NCI-H82 treated with DMSO at 0.1 percent for 48 hours (cell line): ENCODE results near the gene HORMAD2.
"Not testable (repeated sequence)": the region's sequence is repeated elsewhere in the genome, so short reads cannot be mapped to it uniquely, and the experiment has no call there.

ENCODE experiments used
- DNase-seq: peaks from one replicate; lab custom pipeline; 2025; ENCODE audit not compliant: unreplicated experiment; lab: John Stamatoyannopoulos, UW

The HORMAD2 gene

GRCh38 chr22:30187529-30188407, 107.5 kb downstream of the HORMAD2 start:
- DNase-seq, result no peak

- DNase-seq, result no peak
Observed at GRCh38 chr22:30188911-30189310, 108.6 kb downstream of the HORMAD2 start.

GRCh38 chr22:30190574-30190973, 110.3 kb downstream of the HORMAD2 start:
- DNase-seq, result no peak

GRCh38 chr22:30191040-30191701, 110.9 kb downstream of the HORMAD2 start:
- no peak for DNase-seq

- no peak for DNase-seq
Observed at GRCh38 chr22:30192427-30192826, 112.2 kb downstream of the HORMAD2 start.

- no peak for DNase-seq
Observed at GRCh38 chr22:30193031-30193775, 112.9 kb downstream of the HORMAD2 start.

GRCh38 chr22:30195245-30196140, 115.2 kb downstream of the HORMAD2 start:
- DNase-seq, result no peak

- DNase-seq, result peak; percentile 67
Observed at GRCh38 chr22:30196141-30196879, 116.0 kb downstream of the HORMAD2 start.

GRCh38 chr22:30196880-30197336, 116.6 kb downstream of the HORMAD2 start:
- DNase-seq, result no peak

GRCh38 chr22:30197389-30197788, 117.1 kb downstream of the HORMAD2 start:
- DNase-seq, result no peak

- no peak for DNase-seq
Observed at GRCh38 chr22:30198152-30198825, 118.0 kb downstream of the HORMAD2 start.

GRCh38 chr22:30198921-30199320, 118.7 kb downstream of the HORMAD2 start:
- DNase-seq, result no peak

GRCh38 chr22:30200905-30201304, 120.6 kb downstream of the HORMAD2 start:
- DNase-seq, result not testable (repeated sequence)

- no peak for DNase-seq
Observed at GRCh38 chr22:30201945-30202344, 121.7 kb downstream of the HORMAD2 start.

GRCh38 chr22:30202531-30203006, 122.3 kb downstream of the HORMAD2 start:
- DNase-seq, result no peak

- no peak for DNase-seq
Observed at GRCh38 chr22:30204015-30204741, 123.9 kb downstream of the HORMAD2 start.

GRCh38 chr22:30204742-30205111, 124.5 kb downstream of the HORMAD2 start:
- DNase-seq, result no peak

- no peak for DNase-seq
Observed at GRCh38 chr22:30205281-30206115, 125.2 kb downstream of the HORMAD2 start.
